Breast epithelium (tissue), 3 donors: Measurements from ENCODE around the gene OTUD4.

Source experiments
- CTCF ChIP-seq, 3 donors: fragments of 450-650 bp; IDR thresholded peaks; one replicate each; pipeline ENCODE4 v1.5.1; 2016 to 2017; ENCODE audit warnings: antibody characterized with exemption in 3 of 3, mild to moderate bottlenecking in 3 of 3, moderate library complexity in 3 of 3
- POLR2A ChIP-seq: fragments of 450-650 bp; IDR thresholded peaks from one replicate; pipeline ENCODE4 v1.6.1; 2016; ENCODE audit warnings: antibody characterized with exemption, mild to moderate bottlenecking, moderate library complexity
- POLR2AphosphoS5 ChIP-seq, 3 donors: sonication (generic); formaldehyde crosslinking; IDR thresholded peaks; one replicate each; pipeline ENCODE4 v1.6.1; 2017; ENCODE audit warnings: antibody characterized with exemption in 3 of 3

- TF ChIP-seq CTCF (IDR thresholded peaks at IDR 0.05) = no peak
- no peak for TF ChIP-seq POLR2A
- no peak for TF ChIP-seq POLR2AphosphoS5 (IDR thresholded peaks at IDR 0.05)
Measured at GRCh38 chr4:145131848-145132247, 48.5 kb downstream of the OTUD4 start.
